Occipital lobe (tissue), 2 donors: ENCODE data around the gene NISCH. TPM values are rescaled to one million over a fixed set of nuclear protein-coding genes. Genes with fewer than 3 reads are reported as not detected.

ENCODE experiments used
- DNase-seq: peaks from one replicate; lab custom pipeline; 2025; lab: John Stamatoyannopoulos, UW
- total RNA-seq: library from RNA; depleted of rRNA; stranded (reverse); fragments of >200 nt; gene quantifications from one replicate; pipeline ENCODE4 v1.2.3, GENCODE V29; 2014

The NISCH gene
- total RNA-seq, 1 donor from 2014 or later: 71.4 TPM

GRCh38 chr3:52537165-52537620 lies 81.8 kb downstream of the NISCH start:
- no peak for DNase-seq

- DNase-seq: no peak
Measured at GRCh38 chr3:52537726-52538421, 82.5 kb downstream of the NISCH start.

- DNase-seq: no peak
Measured at GRCh38 chr3:52539010-52539653, 83.7 kb downstream of the NISCH start.

- DNase-seq: no peak
Measured at GRCh38 chr3:52541050-52541449, 85.6 kb downstream of the NISCH start.

Other genes with a start within 250 kb of the NISCH start
- gene TLR9, start 230.0 kb upstream of the NISCH start, total RNA-seq: under 0.01 TPM
- 24.8 TPM for gene TWF2, start 216.4 kb upstream of the NISCH start, total RNA-seq
- gene PPM1M, start 209.8 kb upstream of the NISCH start, total RNA-seq: 7.0 TPM
- 158 TPM for gene WDR82, start 177.0 kb upstream of the NISCH start, total RNA-seq
- 3.6 TPM for gene GLYCTK, start 167.8 kb upstream of the NISCH start, total RNA-seq
- 1.6 TPM for gene DNAH1, start 139.3 kb upstream of the NISCH start, total RNA-seq
- 105 TPM for gene BAP1, start 45.6 kb upstream of the NISCH start, total RNA-seq
- gene PHF7, start 44.9 kb upstream of the NISCH start, total RNA-seq: 4.7 TPM
- gene SEMA3G, start 10.5 kb upstream of the NISCH start, total RNA-seq: 3.0 TPM
- gene TNNC1, start 1.6 kb upstream of the NISCH start, total RNA-seq: not detected
- gene STAB1, start 39.7 kb downstream of the NISCH start, total RNA-seq: 14.8 TPM
- 33.5 TPM for gene NT5DC2, start 78.3 kb downstream of the NISCH start, total RNA-seq
- gene UQCC5, start 81.0 kb downstream of the NISCH start, total RNA-seq: 4.1 TPM
- gene PBRM1, start 230.3 kb downstream of the NISCH start, total RNA-seq: 203 TPM
- 78.8 TPM for gene GNL3, start 230.4 kb downstream of the NISCH start, total RNA-seq